CD14-positive monocyte (primary cell): ENCODE results near the gene NANOGP8. TPM values are rescaled to one million over a fixed set of nuclear protein-coding genes. Genes with fewer than 3 reads are reported as not detected.
"Not testable (repeated sequence)": the region's sequence is repeated elsewhere in the genome, so short reads cannot be mapped to it uniquely, and the experiment has no call there.

Source experiments
- DNase-seq, 3 donors: peaks; one replicate each; pipeline ENCODE4 v3.0.0-alpha.2; 2011 to 2022
- H2AFZ ChIP-seq: 2 replicates; pipeline ENCODE4 v1.6.0; 2012; ENCODE audit warnings: mild to moderate bottlenecking, low read depth, low read length, inconsistent platforms; ENCODE audit not compliant: insufficient read depth, poor library complexity, severe bottlenecking
- H3K27ac ChIP-seq, 2 donors: 1 replicate in 1 of 2; 2 replicates in 1 of 2; pipeline ENCODE4 v1.5.1; 2012 to 2013; ENCODE audit warnings: low read length in 2 of 2, control low read depth in 1 of 2, inconsistent platforms in 1 of 2, low read depth in 1 of 2, mild to moderate bottlenecking in 1 of 2
- H3K27me3 ChIP-seq, 2 donors: one replicate each; pipeline versions ENCODE4 v1.6.0 to v1.6.1; 2011 to 2013; ENCODE audit warnings: low read length in 2 of 2; ENCODE audit not compliant: control insufficient read depth in 2 of 2, insufficient read depth in 2 of 2
- H3K36me3 ChIP-seq, 2 donors: replicated peaks in 1 of 2; 1 replicate in 1 of 2; 2 replicates in 1 of 2; pipeline versions ENCODE4 v1.5.1 to v1.6.1; 2012 to 2013; ENCODE audit warnings: low read length in 2 of 2, control low read depth in 1 of 2, inconsistent platforms in 1 of 2, mild to moderate bottlenecking in 1 of 2; ENCODE audit not compliant: insufficient read depth in 2 of 2, control insufficient read depth in 1 of 2
- H3K4me1 ChIP-seq, 2 donors: 1 replicate in 1 of 2; 2 replicates in 1 of 2; pipeline versions ENCODE4 v1.5.1 to v1.6.1; 2012 to 2013; ENCODE audit warnings: low read length in 2 of 2, control low read depth in 1 of 2, inconsistent platforms in 1 of 2, mild to moderate bottlenecking in 1 of 2, moderate library complexity in 1 of 2; ENCODE audit not compliant: insufficient read depth in 2 of 2, control insufficient read depth in 1 of 2
- H3K4me2 ChIP-seq: replicated peaks from 2 replicates; pipeline ENCODE3; 2012; ENCODE audit warnings: low read length, moderate library complexity, mild to moderate bottlenecking; ENCODE audit not compliant: poor library complexity, severe bottlenecking; ENCODE audit errors: extremely low read depth
- H3K4me3 ChIP-seq, 3 experiments: fragments of 200-600 bp in 1 of 3; sonication (generic) in 1 of 3; replicated peaks in 1 of 3; 1 replicate in 2 of 3; 2 replicates in 1 of 3; pipeline ENCODE4 v1.5.1; 2011 to 2013; ENCODE audit warnings: low read length in 3 of 3, mild to moderate bottlenecking in 3 of 3, control low read depth in 2 of 3, low read depth in 2 of 3, inconsistent platforms in 1 of 3, moderate library complexity in 1 of 3
- H3K79me2 ChIP-seq: 2 replicates; pipeline ENCODE4 v1.6.0; 2012; ENCODE audit warnings: mild to moderate bottlenecking, control low read depth, inconsistent platforms, low read length, moderate library complexity; ENCODE audit not compliant: insufficient read depth
- H3K9ac ChIP-seq: 2 replicates; pipeline ENCODE4 v1.6.0; 2017; ENCODE audit warnings: low read length, mild to moderate bottlenecking; ENCODE audit not compliant: insufficient read depth, poor library complexity, severe bottlenecking
- H3K9me3 ChIP-seq, 2 donors: replicated peaks in 1 of 2; 1 replicate in 1 of 2; 2 replicates in 1 of 2; pipeline versions ENCODE4 v1.5.1 to v1.6.1; 2012 to 2013; ENCODE audit warnings: low read length in 2 of 2, control low read depth in 1 of 2; ENCODE audit not compliant: control insufficient read depth in 1 of 2, insufficient read depth in 1 of 2
- H4K20me1 ChIP-seq: 2 replicates; pipeline ENCODE4 v1.6.0; 2012; ENCODE audit warnings: mild to moderate bottlenecking, low read length, control low read depth, moderate library complexity; ENCODE audit not compliant: insufficient read depth
- H3K27ac Mint-ChIP-seq, 7 donors: one replicate each; pipeline ENCODE4 v1.8.0; 2020; ENCODE audit warnings: mild to moderate bottlenecking in 7 of 7, mixed read lengths in 7 of 7, moderate library complexity in 6 of 7, inconsistent platforms in 2 of 7
- H3K27me3 Mint-ChIP-seq, 3 donors: one replicate each; pipeline ENCODE4 v1.8.0; 2021 to 2022; ENCODE audit warnings: low read depth in 3 of 3, mild to moderate bottlenecking in 3 of 3, mixed read lengths in 3 of 3, moderate library complexity in 3 of 3, inconsistent platforms in 1 of 3
- H3K36me3 Mint-ChIP-seq, 2 donors: one replicate each; pipeline ENCODE4 v1.8.0; 2020; ENCODE audit warnings: mixed read lengths in 2 of 2, inconsistent platforms in 1 of 2, mild to moderate bottlenecking in 1 of 2
- H3K4me1 Mint-ChIP-seq: one replicate; pipeline ENCODE4 v1.8.0; 2020; ENCODE audit warnings: mild to moderate bottlenecking, mixed read lengths
- H3K4me3 Mint-ChIP-seq, 2 donors: one replicate each; pipeline ENCODE4 v1.8.0; 2020; ENCODE audit warnings: mild to moderate bottlenecking in 2 of 2, mixed read lengths in 2 of 2, moderate library complexity in 1 of 2
- H3K9me3 Mint-ChIP-seq, 7 donors: one replicate each; pipeline ENCODE4 v1.8.0; 2020 to 2022; ENCODE audit warnings: mixed read lengths in 7 of 7, mild to moderate bottlenecking in 6 of 7, moderate library complexity in 6 of 7, inconsistent platforms in 2 of 7
- WGBS: methylation state at CpG from one replicate; pipeline ENCODE4 v1.1.5; 2013; ENCODE audit warnings: missing lambda C conversion rate; ENCODE audit not compliant: insufficient coverage; 5-methylcytosine and 5-hydroxymethylcytosine counted together
- intact Hi-C, 2 donors: fragments of 100-400 bp; cut with micrococcal nuclease; formaldehyde crosslinking; loops; one replicate each; pipeline versions ENCODE4 v1.15.0 to v1.15.1; 2023
- polyA plus RNA-seq, 3 donors: library from polyadenylated mRNA; depleted of rRNA in 1 of 3; unstranded in 2 of 3; stranded (reverse) in 1 of 3; fragments of 300-500 nt in 2 of 3; fragments of >200 nt in 1 of 3; fragmentation: Illumina TruSeq in 2 of 3; gene quantifications; 1 replicate in 2 of 3; 2 replicates in 1 of 3; pipeline ENCODE4 v1.2.3, GENCODE V29; 2012 to 2021
- TF ChIP-seq, protein P1 (sequence below): fragments of 200-600 bp; IDR thresholded peaks from one replicate; pipeline ENCODE4 v1.8.0; 2022; ENCODE audit warnings: antibody characterized with exemption, mild to moderate bottlenecking

The NANOGP8 gene
- polyA plus RNA-seq, 3 donors, result not detected

DNA sequence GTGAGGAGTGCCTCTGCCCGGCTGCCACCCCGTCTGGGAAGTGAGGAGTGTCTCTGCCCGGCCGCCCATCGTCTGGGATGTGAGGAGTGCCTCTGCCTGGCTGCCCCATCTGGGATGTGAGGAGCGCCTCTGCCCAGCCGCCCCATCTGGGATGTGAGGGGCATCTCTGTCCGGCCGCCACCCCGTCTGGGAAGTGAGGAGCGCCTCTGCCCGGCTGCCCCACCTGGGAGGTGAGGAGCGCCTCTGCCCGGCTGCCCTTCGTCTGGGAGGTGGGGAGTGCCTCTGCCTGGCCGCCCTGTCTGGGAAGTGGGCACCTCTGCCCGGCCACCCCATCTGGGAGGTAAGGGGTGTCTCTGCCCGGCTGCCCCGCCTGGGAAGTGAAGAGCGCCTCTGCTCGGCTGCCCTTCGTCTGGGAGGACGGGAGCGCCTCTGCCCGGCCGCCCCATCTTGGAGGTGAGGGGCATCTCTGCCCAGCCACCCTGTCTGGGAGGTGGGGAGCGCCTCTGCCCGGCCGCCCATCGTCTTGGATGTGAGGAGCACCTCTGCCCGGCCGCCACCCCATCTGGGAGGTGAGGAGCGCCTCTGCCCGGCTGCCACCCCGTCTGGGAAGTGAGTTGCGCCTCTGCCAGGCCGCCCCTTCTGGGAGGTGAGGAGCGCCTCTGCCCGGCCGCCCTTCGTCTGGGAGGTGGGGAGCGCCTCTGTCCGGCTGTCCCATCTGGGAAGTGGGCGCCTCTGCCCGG lies 3.3 kb downstream of the NANOGP8 start:
- H3K9ac ChIP-seq, H3K4me2 ChIP-seq, H3K27me3 Mint-ChIP-seq, DNase-seq, H3K4me3 ChIP-seq, H3K27me3 ChIP-seq, H3K36me3 Mint-ChIP-seq, H2AFZ ChIP-seq, H3K4me3 Mint-ChIP-seq, H3K4me1 ChIP-seq, H4K20me1 ChIP-seq, H3K36me3 ChIP-seq, intact Hi-C loops, H3K4me1 Mint-ChIP-seq, H3K27ac Mint-ChIP-seq, H3K27ac ChIP-seq, H3K79me2 ChIP-seq: not testable (repeated sequence)
- 95% methylated on average over 26 of the region's 45 CpGs for WGBS
- peaks cover 0 to 13% of the 10 kb centered on the region in 2 donors for H3K9me3 ChIP-seq
- peaks cover 2 to 11% (median 6%) of the 10 kb centered on the region in 7 donors for H3K9me3 Mint-ChIP-seq

DNA sequence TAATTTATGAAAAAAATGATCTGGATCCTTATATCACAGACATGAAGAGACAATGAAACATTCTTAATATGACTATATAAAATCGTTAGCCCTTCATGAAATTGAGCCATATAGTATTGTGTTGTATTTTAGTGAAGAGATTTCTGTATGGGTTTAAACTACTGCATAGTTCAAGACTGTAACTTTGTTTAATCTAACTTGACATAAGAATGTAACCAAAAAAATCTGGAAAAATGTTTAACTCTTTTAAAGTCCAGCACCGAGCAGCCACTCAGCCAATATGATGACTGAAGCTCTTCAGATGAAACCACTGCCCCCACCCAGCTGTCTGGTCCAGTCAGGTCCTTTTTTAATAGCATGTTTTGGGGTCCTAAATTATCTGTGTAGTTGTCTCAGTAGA lies 4.9 kb downstream of the NANOGP8 start:
- Histone ChIP-seq H3K36me3 (no peaks in the 10 kb centered on the region), H3K9me3 (peaks cover 0 to 13% of the 10 kb centered on the region in 2 donors), H3K27ac (no peak overlapping the region), H3K4me2 (no peak overlapping the region), H3K4me3 (no peak overlapping the region), H3K4me1 (no peaks in the 10 kb centered on the region), H4K20me1 (no peaks in the 10 kb centered on the region), H3K79me2 (no peaks in the 10 kb centered on the region), H3K9ac (no peak overlapping the region), H2AFZ (no peak overlapping the region), H3K27me3 (no peaks in the 10 kb centered on the region)
- Mint-ChIP-seq H3K27ac (no peak overlapping the region), H3K9me3 (peaks cover 2 to 11% (median 6%) of the 10 kb centered on the region in 7 donors), H3K27me3 (peaks cover 0 to 5% (median 0%) of the 10 kb centered on the region in 3 donors), H3K4me1 (peaks cover 2% of the 10 kb centered on the region), H3K4me3 (no peak overlapping the region), H3K36me3 (no peaks in the 10 kb centered on the region)
- intact Hi-C loops, result no loop called here
- no CpG with 5 or more reads among the region's 2 CpGs for WGBS
- TF ChIP-seq, protein P1, sequence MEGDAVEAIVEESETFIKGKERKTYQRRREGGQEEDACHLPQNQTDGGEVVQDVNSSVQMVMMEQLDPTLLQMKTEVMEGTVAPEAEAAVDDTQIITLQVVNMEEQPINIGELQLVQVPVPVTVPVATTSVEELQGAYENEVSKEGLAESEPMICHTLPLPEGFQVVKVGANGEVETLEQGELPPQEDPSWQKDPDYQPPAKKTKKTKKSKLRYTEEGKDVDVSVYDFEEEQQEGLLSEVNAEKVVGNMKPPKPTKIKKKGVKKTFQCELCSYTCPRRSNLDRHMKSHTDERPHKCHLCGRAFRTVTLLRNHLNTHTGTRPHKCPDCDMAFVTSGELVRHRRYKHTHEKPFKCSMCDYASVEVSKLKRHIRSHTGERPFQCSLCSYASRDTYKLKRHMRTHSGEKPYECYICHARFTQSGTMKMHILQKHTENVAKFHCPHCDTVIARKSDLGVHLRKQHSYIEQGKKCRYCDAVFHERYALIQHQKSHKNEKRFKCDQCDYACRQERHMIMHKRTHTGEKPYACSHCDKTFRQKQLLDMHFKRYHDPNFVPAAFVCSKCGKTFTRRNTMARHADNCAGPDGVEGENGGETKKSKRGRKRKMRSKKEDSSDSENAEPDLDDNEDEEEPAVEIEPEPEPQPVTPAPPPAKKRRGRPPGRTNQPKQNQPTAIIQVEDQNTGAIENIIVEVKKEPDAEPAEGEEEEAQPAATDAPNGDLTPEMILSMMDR, result no peak
- no peak for DNase-seq
